Activated T-helper 1 cell treated with anti-CD3 and anti-CD28 coated beads, Interleukin-12 subunit alpha, Interleukin-12 subunit beta, Interleukin-2, Interleukin-4 antibody, amounts not matched to agents 30 ng/mL and 10 ng/mL and 1 ng/mL, durations not matched to agents 14 hours and 24 hours and 36 hours (primary cell): ENCODE measurements around the gene NIPBL. TPM values are rescaled to one million over a fixed set of nuclear protein-coding genes. Genes with fewer than 3 reads are reported as not detected.
"Not testable (repeated sequence)": the region's sequence is repeated elsewhere in the genome, so short reads cannot be mapped to it uniquely, and the experiment has no call there.

Experiments used
- DNase-seq: peaks from one replicate; pipeline ENCODE4 v3.0.0; 2021; ENCODE audit warnings: low spot score
- H3K27ac Mint-ChIP-seq: one replicate; pipeline ENCODE4 v1.8.0; 2021; ENCODE audit warnings: mild to moderate bottlenecking, mixed read lengths
- H3K27me3 Mint-ChIP-seq: one replicate; pipeline ENCODE4 v1.8.0; 2022; ENCODE audit warnings: mild to moderate bottlenecking, moderate library complexity, mixed read lengths; ENCODE audit not compliant: insufficient read depth
- H3K36me3 Mint-ChIP-seq: one replicate; pipeline ENCODE4 v1.8.0; 2021; ENCODE audit warnings: low read depth, mixed read lengths
- H3K4me1 Mint-ChIP-seq: one replicate; pipeline ENCODE4 v1.8.0; 2021; ENCODE audit warnings: low read depth, mixed read lengths
- H3K4me3 Mint-ChIP-seq: one replicate; pipeline ENCODE4 v1.8.0; 2021; ENCODE audit warnings: mild to moderate bottlenecking, moderate library complexity, mixed read lengths
- H3K9me3 Mint-ChIP-seq: one replicate; pipeline ENCODE4 v1.8.0; 2021; ENCODE audit warnings: mixed read lengths
- intact Hi-C: fragments of 100-400 bp; cut with micrococcal nuclease; formaldehyde crosslinking; loops from one replicate; pipeline ENCODE4 v1.15.1; 2024
- total RNA-seq: library from RNA; stranded (reverse); gene quantifications from 2 replicates; pipeline ENCODE4 v1.2.3, GENCODE V29; 2022

The NIPBL gene
- total RNA-seq, 1 donor from 2014 or later, result 59.4 TPM

DNA sequence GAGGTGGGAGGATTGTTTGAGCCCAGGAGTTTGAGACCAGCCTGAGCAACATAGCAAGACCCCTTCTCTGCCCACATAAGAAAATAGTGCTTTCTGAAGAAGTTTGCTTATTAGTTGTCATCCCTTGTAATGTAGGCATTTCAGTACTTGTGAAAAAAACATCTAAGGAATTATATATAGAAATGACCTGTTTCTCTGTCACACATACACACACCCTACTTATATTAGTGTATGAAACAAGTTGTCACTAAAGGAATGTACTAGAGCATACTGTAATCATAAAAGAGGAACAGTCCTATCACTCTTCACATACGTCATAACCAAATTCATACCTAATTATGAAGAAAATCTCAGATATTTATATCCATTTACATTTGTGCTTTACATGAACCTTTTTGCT, 122.0 kb downstream of the NIPBL start:
- Mint-ChIP-seq H3K27ac (no peak overlapping the region), H3K4me1 (no peaks in the 10 kb centered on the region), H3K9me3 (no peaks in the 10 kb centered on the region), H3K4me3 (no peak overlapping the region), H3K36me3 (peaks cover 37% of the 10 kb centered on the region), H3K27me3 (no peaks in the 10 kb centered on the region)
- DNase-seq, result no peak
- intact Hi-C loops, result no loop called here

DNA sequence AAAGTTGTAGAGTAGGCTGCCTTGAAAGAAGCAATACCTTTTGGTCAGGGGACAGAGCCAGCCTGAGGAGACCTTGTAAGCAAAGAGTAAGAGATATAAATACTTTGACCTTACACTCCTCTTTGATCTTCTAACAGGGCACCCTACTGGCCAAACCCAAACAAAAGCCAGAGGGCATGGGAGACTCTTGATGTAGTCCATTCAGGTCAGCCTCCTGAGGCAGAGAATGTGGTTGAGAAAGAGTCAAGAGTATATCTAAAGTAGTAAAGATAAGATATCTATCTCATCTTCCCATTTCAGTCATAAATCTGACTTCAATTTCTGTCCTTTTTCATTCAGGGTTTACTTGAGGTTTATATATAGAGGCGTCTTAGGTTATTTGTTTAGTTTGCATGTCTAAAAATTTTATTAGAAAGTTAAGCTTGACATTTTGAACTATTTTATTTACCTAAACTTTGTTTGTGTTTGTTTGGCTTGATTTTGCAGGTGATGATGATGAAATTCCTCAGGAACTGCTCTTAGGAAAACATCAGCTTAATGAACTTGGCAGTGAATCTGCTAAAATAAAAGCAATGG, 125.7 kb downstream of the NIPBL start:
- no peak overlapping the region for H3K27ac Mint-ChIP-seq
- H3K27me3 Mint-ChIP-seq, result no peaks in the 10 kb centered on the region
- no peaks in the 10 kb centered on the region for H3K4me1 Mint-ChIP-seq
- no peak for DNase-seq
- intact Hi-C loops, result no loop called here
- H3K4me3 Mint-ChIP-seq, result no peak overlapping the region
- no peaks in the 10 kb centered on the region for H3K9me3 Mint-ChIP-seq
- peaks cover 28% of the 10 kb centered on the region for H3K36me3 Mint-ChIP-seq

DNA sequence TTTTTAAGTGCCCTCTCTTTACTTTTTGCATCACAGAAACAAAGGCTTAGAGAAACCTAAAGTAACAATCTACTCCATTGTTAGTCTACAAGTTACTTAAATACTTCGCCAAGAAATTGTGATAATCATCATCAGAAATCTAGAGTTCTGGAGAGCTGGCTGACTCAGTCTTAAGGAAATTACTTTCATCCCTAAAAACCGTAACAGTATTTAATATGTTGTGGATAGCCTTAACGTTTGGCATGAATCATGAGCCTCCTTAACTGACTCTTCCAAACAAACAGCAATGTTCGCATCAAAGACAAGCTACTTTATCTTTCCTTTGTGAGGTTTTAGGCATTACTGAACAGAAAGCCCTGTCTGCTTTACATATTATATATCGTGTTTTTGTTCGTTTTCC, 128.7 kb downstream of the NIPBL start:
- intact Hi-C loops, result loop anchor here (5.0 kb wide), 1 partner anchor 128 kb away; the partner anchor contains the start of gene NIPBL
- Mint-ChIP-seq H3K4me1 (no peaks in the 10 kb centered on the region), H3K9me3 (no peaks in the 10 kb centered on the region), H3K27me3 (no peaks in the 10 kb centered on the region), H3K27ac (no peak overlapping the region), H3K36me3 (peaks cover 25% of the 10 kb centered on the region), H3K4me3 (no peak overlapping the region)
- DNase-seq, result no peak

DNA sequence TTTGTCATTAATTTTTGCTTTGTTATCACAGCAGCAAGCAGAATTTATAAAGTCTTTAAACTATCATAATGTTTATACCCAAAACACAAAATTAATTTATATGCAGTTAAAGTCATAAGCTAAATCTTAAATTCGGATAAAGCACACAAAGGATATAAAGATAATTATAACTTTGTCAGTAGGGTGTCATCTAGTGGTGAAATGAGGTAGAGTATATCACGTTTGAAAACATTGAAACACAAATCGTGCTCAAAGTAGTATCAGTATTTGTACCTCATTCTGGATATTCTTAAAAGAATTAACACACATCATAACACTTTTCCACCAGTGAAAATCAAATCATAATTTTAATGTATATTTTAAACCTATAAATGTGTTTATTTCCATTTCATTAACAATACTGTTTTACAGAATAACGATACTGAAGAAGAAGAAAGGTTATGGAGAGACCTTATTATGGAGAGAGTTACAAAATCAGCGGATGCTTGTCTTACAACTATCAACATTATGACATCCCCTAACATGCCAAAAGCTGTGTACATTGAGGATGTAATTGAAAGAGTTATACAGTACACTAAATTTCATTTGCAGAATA, 129.5 kb downstream of the NIPBL start:
- no peak overlapping the region for H3K4me3 Mint-ChIP-seq
- H3K27me3 Mint-ChIP-seq, result no peaks in the 10 kb centered on the region
- no peaks in the 10 kb centered on the region for H3K4me1 Mint-ChIP-seq
- intact Hi-C loops, result loop anchor here (1.0 to 5.0 kb wide), 4 partner anchors 129 to 277 kb away; partner anchors contain the start of gene NIPBL
- peaks cover 25% of the 10 kb centered on the region for H3K36me3 Mint-ChIP-seq
- no peak overlapping the region for H3K27ac Mint-ChIP-seq
- no peaks in the 10 kb centered on the region for H3K9me3 Mint-ChIP-seq
- no peak for DNase-seq

DNA sequence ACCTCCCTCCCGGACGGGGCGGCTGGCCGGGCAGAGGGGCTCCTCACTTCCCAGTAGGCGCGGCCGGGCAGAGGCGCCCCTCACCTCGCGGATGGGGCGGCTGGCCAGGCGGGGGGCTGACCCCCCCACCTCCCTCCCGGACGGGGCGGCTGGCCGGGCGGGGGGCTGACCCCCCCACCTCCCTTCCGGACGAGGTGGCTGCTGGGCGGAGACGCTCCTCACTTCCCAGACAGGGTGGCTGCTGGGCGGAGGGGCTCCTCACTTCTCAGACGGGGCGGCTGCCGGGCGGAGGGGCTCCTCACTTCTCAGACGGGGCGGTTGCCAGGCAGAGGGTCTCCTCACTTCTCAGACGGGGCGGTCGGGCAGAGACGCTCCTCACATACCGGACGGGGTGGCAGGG, 136.6 kb downstream of the NIPBL start:
- H3K9me3 Mint-ChIP-seq, H3K27ac Mint-ChIP-seq, H3K4me1 Mint-ChIP-seq, H3K4me3 Mint-ChIP-seq, H3K27me3 Mint-ChIP-seq, intact Hi-C loops, DNase-seq: not testable (repeated sequence)
- peaks cover 14% of the 10 kb centered on the region for H3K36me3 Mint-ChIP-seq

DNA sequence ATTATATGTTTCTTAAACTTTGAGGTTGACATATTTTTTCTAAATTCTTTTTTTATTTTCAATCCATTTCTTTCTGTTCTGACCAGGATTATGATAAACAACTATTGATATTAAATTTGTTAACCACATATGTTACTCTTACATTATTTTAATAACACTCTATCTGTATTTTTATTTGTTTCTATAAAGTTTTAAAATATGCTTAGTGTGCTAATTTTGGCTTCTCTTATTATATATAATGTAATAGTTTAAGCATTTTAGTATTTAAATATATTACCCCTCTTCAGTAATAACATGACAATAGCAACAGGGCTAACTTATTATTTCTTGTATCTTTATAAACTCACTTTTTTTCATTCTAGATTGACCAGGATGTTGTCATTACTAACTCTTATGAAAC, 137.8 kb downstream of the NIPBL start:
- Mint-ChIP-seq H3K9me3 (no peaks in the 10 kb centered on the region), H3K4me3 (no peak overlapping the region), H3K27ac (no peak overlapping the region), H3K36me3 (peaks cover 15% of the 10 kb centered on the region), H3K4me1 (no peaks in the 10 kb centered on the region), H3K27me3 (no peaks in the 10 kb centered on the region)
- intact Hi-C loops, result no loop called here
- DNase-seq, result no peak

DNA sequence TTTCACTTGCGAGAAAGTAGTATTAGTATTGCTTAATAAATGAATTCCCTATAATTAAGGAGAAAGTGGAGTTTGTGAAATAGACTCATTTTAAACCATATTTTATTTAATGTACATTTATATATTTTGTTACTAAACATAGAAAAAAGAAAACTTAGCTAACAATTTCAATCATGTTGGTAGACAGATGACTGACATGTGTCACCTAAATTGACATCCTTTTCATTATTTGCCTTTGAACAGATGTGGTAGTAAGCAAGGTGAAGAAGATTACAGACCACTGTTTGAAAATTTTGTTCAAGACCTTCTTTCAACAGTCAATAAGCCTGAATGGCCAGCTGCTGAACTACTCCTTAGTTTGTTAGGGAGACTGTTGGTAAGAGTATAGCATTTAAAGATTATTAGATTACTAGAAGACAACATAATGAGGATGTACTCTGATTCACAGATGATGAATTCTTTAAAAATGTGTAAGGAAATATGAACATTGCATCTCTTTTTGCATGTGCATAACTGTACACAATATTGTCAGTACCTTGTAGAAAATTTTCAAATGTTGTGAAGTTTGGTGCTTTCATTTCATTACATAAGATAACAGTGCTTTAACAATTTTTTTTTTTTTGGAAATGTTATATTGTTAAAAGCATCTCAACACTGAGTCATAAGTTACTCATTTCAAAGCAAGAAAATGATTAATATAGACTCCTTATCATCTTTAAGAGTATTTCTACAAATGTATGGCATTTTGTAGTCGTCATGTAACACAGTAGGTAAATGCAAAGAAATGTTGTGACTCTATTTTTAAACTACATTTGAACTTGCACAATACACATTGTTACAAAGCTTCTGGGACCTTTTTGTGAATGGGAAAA, 139.5 kb downstream of the NIPBL start:
- no peak for DNase-seq
- Mint-ChIP-seq H3K36me3 (peaks cover 20% of the 10 kb centered on the region), H3K27ac (no peak overlapping the region), H3K9me3 (no peaks in the 10 kb centered on the region), H3K4me1 (no peaks in the 10 kb centered on the region), H3K27me3 (no peaks in the 10 kb centered on the region), H3K4me3 (no peak overlapping the region)
- intact Hi-C loops, result no loop called here

DNA sequence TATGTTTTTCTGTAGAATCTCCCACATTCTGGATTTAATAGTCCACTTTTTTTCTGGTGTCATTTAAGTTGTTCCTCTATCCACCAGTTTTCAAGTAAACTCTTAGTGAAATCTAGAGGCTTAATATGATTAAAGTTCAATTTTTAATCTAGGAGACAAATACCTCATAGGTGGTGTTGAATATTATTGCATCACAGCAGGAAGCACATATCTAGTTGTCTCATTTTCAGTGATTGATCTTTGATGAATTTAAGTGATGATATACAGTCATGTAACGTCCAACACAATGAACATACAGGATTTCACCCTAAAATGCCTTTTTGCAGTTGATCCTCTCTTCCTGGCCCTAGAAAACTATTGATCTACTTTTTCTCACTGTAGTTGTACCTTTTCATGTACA, 152.3 kb downstream of the NIPBL start:
- peaks cover 37% of the 10 kb centered on the region for H3K36me3 Mint-ChIP-seq
- intact Hi-C loops, result no loop called here
- no peak overlapping the region for H3K4me3 Mint-ChIP-seq
- H3K27ac Mint-ChIP-seq, result no peak overlapping the region
- H3K27me3 Mint-ChIP-seq, result no peaks in the 10 kb centered on the region
- H3K9me3 Mint-ChIP-seq, result no peaks in the 10 kb centered on the region
- no peak for DNase-seq
- no peaks in the 10 kb centered on the region for H3K4me1 Mint-ChIP-seq

DNA sequence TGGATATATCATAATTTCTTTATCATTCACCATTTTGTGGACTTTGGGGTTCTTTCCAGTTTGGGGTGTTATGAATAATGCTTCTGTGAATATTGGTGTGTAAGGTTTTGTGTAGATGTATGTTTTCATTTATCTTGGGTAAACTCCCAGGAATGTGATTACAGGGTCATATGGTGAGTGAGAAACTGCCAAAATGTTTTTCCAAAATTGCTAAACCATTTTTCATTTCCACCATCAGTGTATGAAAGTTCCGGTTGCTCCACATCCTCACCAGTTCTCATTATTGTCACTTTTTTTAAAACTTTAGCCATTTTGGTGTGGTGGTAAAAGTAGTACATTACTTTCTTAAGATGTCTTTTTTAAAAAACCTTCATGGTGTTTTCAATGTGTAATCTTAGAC, 152.9 kb downstream of the NIPBL start:
- no peak for DNase-seq
- H3K36me3 Mint-ChIP-seq, result peaks cover 37% of the 10 kb centered on the region
- H3K27me3 Mint-ChIP-seq, result no peaks in the 10 kb centered on the region

DNA sequence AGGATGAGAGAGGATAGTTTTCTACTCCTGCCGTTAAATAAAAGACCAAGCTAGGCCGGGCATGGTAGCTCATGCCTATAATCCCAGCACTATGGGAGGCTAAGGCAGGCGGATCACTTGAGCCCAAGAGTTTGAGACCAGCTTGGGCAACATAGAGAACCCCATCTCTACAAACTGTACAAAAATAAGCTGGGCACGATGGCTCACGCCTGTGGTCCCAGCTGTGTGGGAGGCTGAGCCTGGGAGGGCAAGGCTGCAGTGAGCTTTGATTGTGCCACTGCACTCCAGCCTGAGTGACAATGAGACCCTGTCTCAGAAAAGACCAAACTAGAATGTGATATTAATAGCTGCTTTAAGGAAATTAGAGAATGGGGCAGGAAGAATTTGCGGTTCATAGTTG, 158.4 kb downstream of the NIPBL start:
- Mint-ChIP-seq H3K27ac (no peak overlapping the region), H3K36me3 (peaks cover 16% of the 10 kb centered on the region)

More for the DNA sequence above, 152.9 kb downstream of the NIPBL start:
- no peaks in the 10 kb centered on the region for H3K9me3 Mint-ChIP-seq
- no peaks in the 10 kb centered on the region for H3K4me1 Mint-ChIP-seq
- intact Hi-C loops, result no loop called here
- H3K4me3 Mint-ChIP-seq, result no peak overlapping the region
- H3K27ac Mint-ChIP-seq, result no peak overlapping the region

DNA sequence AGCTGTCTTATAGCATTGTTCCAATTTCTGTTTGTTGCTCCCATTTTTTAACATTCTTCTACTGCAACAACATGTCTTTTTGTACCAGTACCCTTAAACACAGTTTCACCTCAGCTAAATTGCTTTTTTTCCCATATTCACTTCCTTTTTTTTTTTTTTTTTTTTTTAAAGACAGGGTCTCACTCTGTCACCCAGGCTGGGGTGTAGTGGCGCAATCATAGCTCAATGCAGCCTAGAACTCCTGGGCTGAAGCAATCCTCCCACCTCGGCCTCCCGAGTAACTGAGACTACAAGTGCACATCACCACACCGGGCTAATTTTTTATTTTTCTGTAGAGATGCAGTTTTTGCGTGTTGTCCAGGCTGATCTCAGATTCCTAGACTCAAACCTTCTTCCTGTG, 161.3 kb downstream of the NIPBL start:
- Mint-ChIP-seq H3K27me3 (no peaks in the 10 kb centered on the region), H3K27ac (no peak overlapping the region), H3K9me3 (no peaks in the 10 kb centered on the region), H3K4me3 (no peak overlapping the region), H3K36me3 (peaks cover 10% of the 10 kb centered on the region), H3K4me1 (no peaks in the 10 kb centered on the region)
- intact Hi-C loops, result no loop called here
- DNase-seq, result no peak

More for the DNA sequence above, 158.4 kb downstream of the NIPBL start:
- DNase-seq, result no peak
- no peaks in the 10 kb centered on the region for H3K4me1 Mint-ChIP-seq
- intact Hi-C loops, result no loop called here
- H3K9me3 Mint-ChIP-seq, result no peaks in the 10 kb centered on the region
- no peak overlapping the region for H3K4me3 Mint-ChIP-seq
- H3K27me3 Mint-ChIP-seq, result no peaks in the 10 kb centered on the region

DNA sequence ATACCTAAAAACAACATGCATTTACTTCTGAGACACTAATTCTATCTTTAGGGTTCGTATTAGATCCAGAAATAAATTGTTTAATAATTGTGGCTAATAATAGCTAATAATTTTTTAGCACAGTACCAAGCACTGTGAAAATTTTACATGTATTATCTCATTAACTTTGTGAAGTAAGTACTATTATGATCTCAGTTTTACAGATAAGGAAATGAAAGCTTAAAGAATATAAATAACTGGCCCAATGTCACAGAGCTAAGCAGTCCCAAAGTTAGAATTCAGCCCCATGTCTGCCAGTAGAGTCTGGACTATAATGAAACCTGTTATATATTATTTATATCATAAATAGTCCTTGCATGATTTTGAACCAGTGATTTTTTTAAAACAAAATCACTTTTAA, 163.3 kb downstream of the NIPBL start:
- Mint-ChIP-seq H3K36me3 (peaks cover 8% of the 10 kb centered on the region), H3K4me3 (no peak overlapping the region), H3K4me1 (no peaks in the 10 kb centered on the region), H3K27ac (no peak overlapping the region), H3K27me3 (no peaks in the 10 kb centered on the region), H3K9me3 (no peaks in the 10 kb centered on the region)
- intact Hi-C loops, result no loop called here
- no peak for DNase-seq

DNA sequence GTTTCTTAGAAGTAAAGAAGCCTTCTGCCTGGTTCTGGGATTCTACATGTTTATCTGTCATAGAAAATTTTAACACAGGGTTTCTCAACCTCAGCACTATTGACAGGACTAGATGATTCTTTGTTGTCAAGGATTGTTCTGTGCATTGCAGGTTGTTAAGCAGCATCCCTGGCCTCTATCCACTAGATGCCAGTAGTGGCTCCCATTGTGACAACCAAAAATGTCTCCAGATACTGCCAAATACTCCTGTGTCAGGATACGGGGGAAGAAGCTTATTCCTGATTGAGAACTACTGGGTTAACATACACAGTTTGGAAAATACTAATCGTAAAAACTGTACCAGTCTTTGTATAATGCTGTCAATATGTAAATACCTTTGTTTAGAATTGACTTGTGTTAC, 167.1 kb downstream of the NIPBL start:
- Mint-ChIP-seq H3K9me3 (no peaks in the 10 kb centered on the region), H3K4me3 (no peak overlapping the region), H3K27me3 (no peaks in the 10 kb centered on the region), H3K27ac (no peak overlapping the region), H3K36me3 (peaks cover 11% of the 10 kb centered on the region), H3K4me1 (no peaks in the 10 kb centered on the region)
- no peak for DNase-seq
- intact Hi-C loops, result no loop called here
